ENCODE data around the gene CEBPZOS. TPM values are rescaled to one million over a fixed set of nuclear protein-coding genes. Genes with fewer than 3 reads are reported as not detected.

Gene CEBPZOS
- total and polyA plus RNA-seq, 2 of the 4 experiments (the other 2 are of a cell fraction): 16.8 to 31.5 TPM

DNA sequence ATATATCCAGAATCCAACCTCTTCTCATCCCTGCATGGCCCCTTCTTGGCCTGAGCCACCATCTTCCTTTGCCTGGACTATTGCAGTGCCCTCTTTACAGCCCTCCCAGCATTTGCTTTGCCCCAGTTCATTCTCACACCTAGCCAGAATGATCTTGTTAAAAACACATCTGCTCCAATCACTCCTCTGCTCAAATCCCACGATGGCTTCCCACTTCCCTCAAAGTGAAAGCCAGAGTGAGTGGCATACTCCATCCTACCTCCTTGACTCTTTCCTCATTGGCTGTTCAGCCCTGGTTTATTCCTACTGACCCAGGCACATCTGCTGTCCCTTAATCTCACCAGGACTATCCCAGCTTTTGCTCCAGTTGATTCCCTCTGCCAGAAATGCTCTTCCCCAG is 22.6 kb upstream of the CEBPZOS start (continued):
- TF ChIP-seq, protein P1, sequence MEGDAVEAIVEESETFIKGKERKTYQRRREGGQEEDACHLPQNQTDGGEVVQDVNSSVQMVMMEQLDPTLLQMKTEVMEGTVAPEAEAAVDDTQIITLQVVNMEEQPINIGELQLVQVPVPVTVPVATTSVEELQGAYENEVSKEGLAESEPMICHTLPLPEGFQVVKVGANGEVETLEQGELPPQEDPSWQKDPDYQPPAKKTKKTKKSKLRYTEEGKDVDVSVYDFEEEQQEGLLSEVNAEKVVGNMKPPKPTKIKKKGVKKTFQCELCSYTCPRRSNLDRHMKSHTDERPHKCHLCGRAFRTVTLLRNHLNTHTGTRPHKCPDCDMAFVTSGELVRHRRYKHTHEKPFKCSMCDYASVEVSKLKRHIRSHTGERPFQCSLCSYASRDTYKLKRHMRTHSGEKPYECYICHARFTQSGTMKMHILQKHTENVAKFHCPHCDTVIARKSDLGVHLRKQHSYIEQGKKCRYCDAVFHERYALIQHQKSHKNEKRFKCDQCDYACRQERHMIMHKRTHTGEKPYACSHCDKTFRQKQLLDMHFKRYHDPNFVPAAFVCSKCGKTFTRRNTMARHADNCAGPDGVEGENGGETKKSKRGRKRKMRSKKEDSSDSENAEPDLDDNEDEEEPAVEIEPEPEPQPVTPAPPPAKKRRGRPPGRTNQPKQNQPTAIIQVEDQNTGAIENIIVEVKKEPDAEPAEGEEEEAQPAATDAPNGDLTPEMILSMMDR (conservative IDR thresholded peaks at IDR 0.05; ENCODE audit: low read depth, low read length): no peak

DNA sequence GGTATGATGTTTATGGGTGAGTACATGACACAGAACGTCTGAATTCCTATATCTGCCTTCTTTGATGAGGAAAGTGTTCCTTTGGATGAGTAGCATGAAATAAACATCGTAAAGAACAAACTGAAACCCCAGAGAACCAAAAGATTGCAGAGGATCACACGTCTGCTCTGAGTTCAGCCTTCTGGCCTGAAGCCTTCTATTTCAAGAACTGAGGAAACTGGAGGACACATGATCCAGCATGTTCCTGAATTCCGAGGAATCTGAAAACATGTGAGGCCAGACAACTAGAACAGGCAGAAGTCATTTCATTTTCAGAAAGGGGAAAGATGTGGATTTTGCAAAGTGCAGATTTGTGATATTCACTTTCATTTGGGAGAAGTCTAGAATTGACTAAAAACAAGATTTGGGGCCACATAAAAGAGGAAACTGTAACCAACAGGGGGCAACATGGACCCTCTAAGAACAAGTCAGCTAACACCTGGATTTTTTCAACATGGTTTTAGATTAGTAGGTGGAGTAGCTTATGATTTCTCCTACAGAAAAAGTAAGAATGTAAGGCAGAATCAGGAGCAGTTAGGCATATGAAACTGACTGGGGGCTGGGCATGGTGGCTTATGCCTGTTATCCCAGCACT is 16.2 kb upstream of the CEBPZOS start:
- POLR2A ChIA-PET (ENCODE audit: unreplicated experiment): no interaction called here
- no peak overlapping the region for H3K18ac ChIP-seq (ENCODE audit: low read depth, low read length)
- no peaks in the 10 kb centered on the region for H3K9me3 ChIP-seq (ENCODE audit: control insufficient read depth, insufficient read depth, low read length)
- H3K27ac ChIP-seq (ENCODE audit: insufficient read depth, low read length): no peak overlapping the region
- H3K27me3 ChIP-seq (ENCODE audit: control insufficient read depth, insufficient read depth, low read length): no peaks in the 10 kb centered on the region
- H3K9ac ChIP-seq (ENCODE audit: low read depth, low read length): no peak overlapping the region
- ATAC-seq (ENCODE audit: low read depth): no peak
- H4K5ac ChIP-seq (ENCODE audit: low read depth, low read length): no peak overlapping the region
- no peaks in the 10 kb centered on the region for H4K20me1 ChIP-seq (ENCODE audit: insufficient read depth, low read length)
- in situ Hi-C loops (cut with MboI; ENCODE audit: low sequenced_read_pairs) (no loop called here), dilution Hi-C loops (cut with HindIII; ENCODE audit: low sequenced_read_pairs, unreplicated experiment) (no loop called here), intact Hi-C loops (cut with micrococcal nuclease) (no loop called here)
- no peak overlapping the region for H2AFZ ChIP-seq (replicated peaks; ENCODE audit: low read length, poor library complexity)
- no peak overlapping the region for H2BK20ac ChIP-seq (ENCODE audit: low read depth, low read length)
- no peak overlapping the region for H2BK15ac ChIP-seq (ENCODE audit: low read depth, low read length)
- no peak overlapping the region for H2AK9ac ChIP-seq (replicated peaks; ENCODE audit: low read depth, low read length, poor library complexity)
- H3K4ac ChIP-seq (ENCODE audit: low read depth, low read length): no peak overlapping the region
- no peak overlapping the region for H3K14ac ChIP-seq (replicated peaks; ENCODE audit: low read depth, low read length)
- BruUV-seq (replicated peaks): no TSS peak
- H3K4me3 ChIP-seq (ENCODE audit: insufficient read depth, low read depth, low read length): no peak overlapping the region
- no peak overlapping the region for H3K23ac ChIP-seq (ENCODE audit: low read depth, low read length)
- H3K36me3 ChIP-seq (ENCODE audit: control insufficient read depth, insufficient read depth, low read length): no peaks in the 10 kb centered on the region
- 57% methylated on average over 1 of the region's 4 CpGs; no CpG with 5 or more reads in 1 of the 2 experiments for WGBS, 2 experiments (ENCODE audit: extremely low coverage in 2 of 2, insufficient read length in 1 of 2)
- no peak overlapping the region for H4K8ac ChIP-seq (ENCODE audit: low read depth in 2 of 2, low read length in 2 of 2)
- CTCF ChIA-PET: no interaction called here
- H3K56ac ChIP-seq (ENCODE audit: extremely low read depth, insufficient read depth, low read length): no peak overlapping the region
- no peaks in the 10 kb centered on the region for H3K79me1 ChIP-seq (ENCODE audit: low read depth in 1 of 2, low read length in 2 of 2)
- H2BK120ac ChIP-seq (ENCODE audit: low read depth, low read length): no peak overlapping the region
- H3K4me2 ChIP-seq (ENCODE audit: low read depth, low read length): peak overlapping the region; percentile 34; the same call in 1 of the 2 replicates
- DNase-seq: no peak
- no peak overlapping the region for H2BK5ac ChIP-seq (ENCODE audit: low read depth, low read length, poor library complexity, severe bottlenecking)
- no peaks in the 10 kb centered on the region for H3K9me1 ChIP-seq (ENCODE audit: insufficient read depth, low read length)
- no peak for TF ChIP-seq SMC3 (IDR thresholded peaks at IDR 0.05; ENCODE audit: low read depth, low read length)
- no peak for TF ChIP-seq RCOR1 (IDR thresholded peaks at IDR 0.05; ENCODE audit: insufficient replicate concordance, low read length)
- TF ChIP-seq ELK1 (IDR thresholded peaks at IDR 0.05; ENCODE audit: borderline replicate concordance, low read depth, low read length): no peak
- TF ChIP-seq CEBPB (IDR thresholded peaks at IDR 0.05; ENCODE audit: low read depth, low read length): no peak
- TF ChIP-seq RFX5 (IDR thresholded peaks at IDR 0.05; ENCODE audit: low read depth, low read length): no peak
- TF ChIP-seq, protein P1 (conservative IDR thresholded peaks at IDR 0.05; ENCODE audit: low read depth, low read length): no peak
- no peak for TF ChIP-seq MXI1 (IDR thresholded peaks at IDR 0.05; ENCODE audit: borderline replicate concordance, low read depth, low read length)
- no peak for TF ChIP-seq MAFK (IDR thresholded peaks at IDR 0.05; ENCODE audit: low read depth, low read length)
- TF ChIP-seq BHLHE40 (IDR thresholded peaks at IDR 0.05; ENCODE audit: low read depth, low read length): no peak
- no peak for TF ChIP-seq CHD1 (IDR thresholded peaks at IDR 0.05; ENCODE audit: low read depth, low read length)
- H4K91ac ChIP-seq (ENCODE audit: insufficient read depth, low read depth, low read length): no peak overlapping the region
- peaks cover 3% of the 10 kb centered on the region for H3K4me1 ChIP-seq (ENCODE audit: control insufficient read depth, insufficient read depth, low read length)
- no peak overlapping the region for H2AK5ac ChIP-seq (ENCODE audit: low read depth, low read length)
